ENCODE results near the gene MAP2K5.

DNA sequence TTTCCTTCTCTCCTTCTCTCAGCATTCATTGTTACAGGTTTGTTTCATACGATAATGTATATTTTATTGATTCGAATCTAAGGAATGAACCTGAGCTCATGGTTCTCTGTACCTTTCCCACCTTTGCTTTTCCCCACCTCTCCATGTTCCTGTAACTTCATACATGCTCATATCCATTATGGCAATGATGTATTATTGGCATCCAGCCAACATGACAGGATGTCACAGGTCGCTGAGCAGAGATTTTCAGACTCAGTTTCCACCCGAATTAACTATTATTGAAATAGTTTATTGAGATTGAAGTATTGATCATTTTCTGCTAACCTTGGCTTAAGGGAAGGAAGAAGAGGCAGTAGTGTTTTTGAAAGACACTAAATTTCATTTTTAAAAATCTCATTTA is 64.8 kb downstream of the MAP2K5 start:
- TF ChIP-seq CTCF (IDR thresholded peaks at IDR 0.05; ENCODE audit: poor library complexity, severe bottlenecking) (no peak), POLR2AphosphoS5 (IDR thresholded peaks at IDR 0.05) (no peak), TAF1 (IDR thresholded peaks at IDR 0.05; ENCODE audit: low read depth) (no peak), EZH2 (IDR thresholded peaks at IDR 0.05; ENCODE audit: borderline replicate concordance, insufficient read depth, low read length, poor library complexity, severe bottlenecking) (no peak), EP300 (conservative IDR thresholded peaks at IDR 0.05; ENCODE audit: poor library complexity, severe bottlenecking) (no peak), RAD21 (conservative IDR thresholded peaks at IDR 0.05) (no peak), SMC3 (conservative IDR thresholded peaks at IDR 0.05; ENCODE audit: poor library complexity) (no peak)
- TF ChIP-seq, protein P1, sequence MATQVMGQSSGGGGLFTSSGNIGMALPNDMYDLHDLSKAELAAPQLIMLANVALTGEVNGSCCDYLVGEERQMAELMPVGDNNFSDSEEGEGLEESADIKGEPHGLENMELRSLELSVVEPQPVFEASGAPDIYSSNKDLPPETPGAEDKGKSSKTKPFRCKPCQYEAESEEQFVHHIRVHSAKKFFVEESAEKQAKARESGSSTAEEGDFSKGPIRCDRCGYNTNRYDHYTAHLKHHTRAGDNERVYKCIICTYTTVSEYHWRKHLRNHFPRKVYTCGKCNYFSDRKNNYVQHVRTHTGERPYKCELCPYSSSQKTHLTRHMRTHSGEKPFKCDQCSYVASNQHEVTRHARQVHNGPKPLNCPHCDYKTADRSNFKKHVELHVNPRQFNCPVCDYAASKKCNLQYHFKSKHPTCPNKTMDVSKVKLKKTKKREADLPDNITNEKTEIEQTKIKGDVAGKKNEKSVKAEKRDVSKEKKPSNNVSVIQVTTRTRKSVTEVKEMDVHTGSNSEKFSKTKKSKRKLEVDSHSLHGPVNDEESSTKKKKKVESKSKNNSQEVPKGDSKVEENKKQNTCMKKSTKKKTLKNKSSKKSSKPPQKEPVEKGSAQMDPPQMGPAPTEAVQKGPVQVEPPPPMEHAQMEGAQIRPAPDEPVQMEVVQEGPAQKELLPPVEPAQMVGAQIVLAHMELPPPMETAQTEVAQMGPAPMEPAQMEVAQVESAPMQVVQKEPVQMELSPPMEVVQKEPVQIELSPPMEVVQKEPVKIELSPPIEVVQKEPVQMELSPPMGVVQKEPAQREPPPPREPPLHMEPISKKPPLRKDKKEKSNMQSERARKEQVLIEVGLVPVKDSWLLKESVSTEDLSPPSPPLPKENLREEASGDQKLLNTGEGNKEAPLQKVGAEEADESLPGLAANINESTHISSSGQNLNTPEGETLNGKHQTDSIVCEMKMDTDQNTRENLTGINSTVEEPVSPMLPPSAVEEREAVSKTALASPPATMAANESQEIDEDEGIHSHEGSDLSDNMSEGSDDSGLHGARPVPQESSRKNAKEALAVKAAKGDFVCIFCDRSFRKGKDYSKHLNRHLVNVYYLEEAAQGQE (IDR thresholded peaks at IDR 0.05; ENCODE audit: borderline replicate concordance), result no peak
